Osteoblast (primary cell): ENCODE measurements around the gene ASNSD1. TPM values are rescaled to one million over a fixed set of nuclear protein-coding genes. Genes with fewer than 3 reads are reported as not detected.

Experiments used
- DNase-seq: peaks from one replicate; pipeline ENCODE4 v3.0.0; 2011; ENCODE audit warnings: low spot score, mixed read lengths; ENCODE audit not compliant: insufficient read length; ENCODE audit errors: missing footprints
- H2AFZ ChIP-seq: 2 replicates; pipeline ENCODE4 v1.6.0; 2011; ENCODE audit warnings: mild to moderate bottlenecking, low read length
- H3K27ac ChIP-seq: 2 replicates; pipeline ENCODE4 v1.5.1; 2011; ENCODE audit warnings: mild to moderate bottlenecking, low read depth, low read length, moderate library complexity
- H3K27me3 ChIP-seq: 2 replicates; pipeline ENCODE4 v1.6.0; 2012; ENCODE audit warnings: mild to moderate bottlenecking, control low read depth, inconsistent platforms, low read length, moderate library complexity; ENCODE audit not compliant: insufficient read depth
- H3K36me3 ChIP-seq: 2 replicates; pipeline ENCODE4 v1.5.1; 2011; ENCODE audit warnings: mild to moderate bottlenecking, low read length, control low read depth, moderate library complexity; ENCODE audit not compliant: insufficient read depth
- H3K4me1 ChIP-seq: 2 replicates; pipeline ENCODE4 v1.5.1; 2011; ENCODE audit warnings: mild to moderate bottlenecking, low read length, control low read depth, moderate library complexity; ENCODE audit not compliant: insufficient read depth
- H3K4me2 ChIP-seq: 2 replicates; pipeline ENCODE4 v1.6.0; 2011; ENCODE audit warnings: mild to moderate bottlenecking, low read length; ENCODE audit not compliant: insufficient read depth
- H3K4me3 ChIP-seq: fragments of 200-600 bp; sonication (generic); 3 replicates; pipeline ENCODE4 v1.5.1; 2012; ENCODE audit warnings: mild to moderate bottlenecking, low read length, inconsistent platforms; ENCODE audit not compliant: insufficient read depth
- H3K79me2 ChIP-seq: 2 replicates; pipeline ENCODE4 v1.6.0; 2012; ENCODE audit warnings: mild to moderate bottlenecking, low read length, control low read depth, inconsistent platforms; ENCODE audit not compliant: insufficient read depth
- H3K9me3 ChIP-seq: 2 replicates; pipeline ENCODE4 v1.5.1; 2011; ENCODE audit warnings: low read depth, low read length, control low read depth
- H4K20me1 ChIP-seq: 2 replicates; pipeline ENCODE4 v1.6.0; 2012; ENCODE audit warnings: mild to moderate bottlenecking, low read length, control low read depth; ENCODE audit not compliant: insufficient read depth
- total RNA-seq: library from RNA; depleted of rRNA; stranded (reverse); fragments of >200 nt; gene quantifications from 2 replicates; pipeline ENCODE4 v1.2.3, GENCODE V29; 2012
- TF ChIP-seq, protein P1 (sequence below): IDR thresholded peaks from 2 replicates; pipeline ENCODE4 v1.5.1; 2011; ENCODE audit warnings: mild to moderate bottlenecking, low read depth, low read length, moderate library complexity; ENCODE audit errors: extremely low read depth

Gene ASNSD1
- total RNA-seq, 1 donor: 81.8 TPM

DNA sequence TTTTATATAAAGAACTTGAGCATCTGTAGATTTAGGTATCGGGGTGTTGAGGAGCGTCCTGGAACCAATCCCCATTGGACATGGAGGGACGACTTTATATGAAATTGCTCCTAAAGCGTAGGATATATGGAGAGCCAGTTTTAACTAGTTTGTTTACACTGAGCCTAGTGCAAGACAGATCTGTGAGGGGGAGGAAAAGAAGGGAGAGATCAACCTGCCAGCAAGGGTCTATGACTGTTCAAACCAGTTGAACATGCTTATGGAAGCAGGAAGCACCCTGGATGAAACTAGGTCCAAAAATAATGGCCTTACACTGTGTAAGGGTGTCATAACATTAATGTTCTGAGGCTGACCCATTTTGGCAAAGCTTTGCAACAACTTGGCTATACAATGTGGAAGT, 46.7 kb upstream of the ASNSD1 start:
- Histone ChIP-seq H3K4me1 (peaks cover 16% of the 10 kb centered on the region), H4K20me1 (no peaks in the 10 kb centered on the region), H3K27me3 (no peaks in the 10 kb centered on the region), H3K36me3 (no peaks in the 10 kb centered on the region), H3K9me3 (no peaks in the 10 kb centered on the region), H3K4me2 (no peak overlapping the region), H3K4me3 (no peak overlapping the region), H3K27ac (no peak overlapping the region), H3K79me2 (no peaks in the 10 kb centered on the region), H2AFZ (peak overlapping the region; percentile 36)
- TF ChIP-seq, protein P1, sequence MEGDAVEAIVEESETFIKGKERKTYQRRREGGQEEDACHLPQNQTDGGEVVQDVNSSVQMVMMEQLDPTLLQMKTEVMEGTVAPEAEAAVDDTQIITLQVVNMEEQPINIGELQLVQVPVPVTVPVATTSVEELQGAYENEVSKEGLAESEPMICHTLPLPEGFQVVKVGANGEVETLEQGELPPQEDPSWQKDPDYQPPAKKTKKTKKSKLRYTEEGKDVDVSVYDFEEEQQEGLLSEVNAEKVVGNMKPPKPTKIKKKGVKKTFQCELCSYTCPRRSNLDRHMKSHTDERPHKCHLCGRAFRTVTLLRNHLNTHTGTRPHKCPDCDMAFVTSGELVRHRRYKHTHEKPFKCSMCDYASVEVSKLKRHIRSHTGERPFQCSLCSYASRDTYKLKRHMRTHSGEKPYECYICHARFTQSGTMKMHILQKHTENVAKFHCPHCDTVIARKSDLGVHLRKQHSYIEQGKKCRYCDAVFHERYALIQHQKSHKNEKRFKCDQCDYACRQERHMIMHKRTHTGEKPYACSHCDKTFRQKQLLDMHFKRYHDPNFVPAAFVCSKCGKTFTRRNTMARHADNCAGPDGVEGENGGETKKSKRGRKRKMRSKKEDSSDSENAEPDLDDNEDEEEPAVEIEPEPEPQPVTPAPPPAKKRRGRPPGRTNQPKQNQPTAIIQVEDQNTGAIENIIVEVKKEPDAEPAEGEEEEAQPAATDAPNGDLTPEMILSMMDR: no peak
- DNase-seq: no peak

DNA sequence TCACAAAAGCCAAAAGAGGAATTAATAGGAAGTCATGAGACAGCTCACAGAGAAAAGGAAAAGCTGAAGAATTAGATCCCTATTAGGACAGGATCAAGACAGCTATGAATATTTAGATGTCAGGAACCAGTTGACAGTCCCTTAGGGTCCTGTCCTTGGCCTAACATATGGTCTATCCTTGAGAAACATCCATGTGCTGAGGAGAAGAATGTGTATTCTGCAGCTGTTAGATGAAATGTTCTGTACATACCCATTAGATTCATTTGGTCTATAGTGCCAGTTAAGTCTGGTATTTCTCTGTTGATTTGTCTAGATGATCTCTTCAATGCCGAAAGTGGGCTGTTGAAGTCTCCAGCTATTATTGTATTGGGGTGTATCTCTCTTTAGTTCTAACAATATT, 43.1 kb upstream of the ASNSD1 start:
- no peaks in the 10 kb centered on the region for H3K9me3 ChIP-seq
- H4K20me1 ChIP-seq: no peaks in the 10 kb centered on the region
- no peak for DNase-seq
- TF ChIP-seq, protein P1: no peak
- H3K27me3 ChIP-seq: no peaks in the 10 kb centered on the region
- H3K4me2 ChIP-seq: no peak overlapping the region
- H3K4me3 ChIP-seq: no peak overlapping the region
- H3K79me2 ChIP-seq: no peaks in the 10 kb centered on the region
- no peaks in the 10 kb centered on the region for H3K36me3 ChIP-seq
- H2AFZ ChIP-seq: peak overlapping the region; percentile 27
- H3K4me1 ChIP-seq: peaks cover 7% of the 10 kb centered on the region
- H3K27ac ChIP-seq: no peak overlapping the region

DNA sequence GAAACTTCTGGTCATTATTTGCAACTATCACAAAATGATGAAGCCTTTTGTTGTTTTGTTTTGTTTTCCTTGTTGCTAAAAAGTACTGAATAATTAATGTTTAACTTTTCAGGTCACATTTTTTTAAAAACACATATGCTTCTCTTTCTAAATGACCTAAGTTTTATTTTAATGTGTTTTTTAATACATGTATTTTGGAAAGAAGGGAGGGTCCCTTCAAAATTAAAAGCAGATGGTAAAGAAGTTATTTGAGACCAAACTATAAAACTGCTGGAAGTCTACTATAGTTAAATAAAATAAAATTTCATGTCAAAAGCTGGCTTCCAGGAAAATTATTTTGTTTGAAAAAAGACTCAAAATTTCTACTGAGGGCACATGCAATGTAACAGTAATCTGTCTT, 39.5 kb upstream of the ASNSD1 start:
- TF ChIP-seq, protein P1: no peak
- no peak overlapping the region for H3K27ac ChIP-seq
- H3K4me2 ChIP-seq: no peak overlapping the region
- H3K79me2 ChIP-seq: no peaks in the 10 kb centered on the region
- DNase-seq: no peak
- H4K20me1 ChIP-seq: no peaks in the 10 kb centered on the region
- no peaks in the 10 kb centered on the region for H3K4me1 ChIP-seq
- no peak overlapping the region for H2AFZ ChIP-seq
- H3K4me3 ChIP-seq: no peak overlapping the region
- H3K36me3 ChIP-seq: no peaks in the 10 kb centered on the region
- no peaks in the 10 kb centered on the region for H3K27me3 ChIP-seq
- H3K9me3 ChIP-seq: no peaks in the 10 kb centered on the region

DNA sequence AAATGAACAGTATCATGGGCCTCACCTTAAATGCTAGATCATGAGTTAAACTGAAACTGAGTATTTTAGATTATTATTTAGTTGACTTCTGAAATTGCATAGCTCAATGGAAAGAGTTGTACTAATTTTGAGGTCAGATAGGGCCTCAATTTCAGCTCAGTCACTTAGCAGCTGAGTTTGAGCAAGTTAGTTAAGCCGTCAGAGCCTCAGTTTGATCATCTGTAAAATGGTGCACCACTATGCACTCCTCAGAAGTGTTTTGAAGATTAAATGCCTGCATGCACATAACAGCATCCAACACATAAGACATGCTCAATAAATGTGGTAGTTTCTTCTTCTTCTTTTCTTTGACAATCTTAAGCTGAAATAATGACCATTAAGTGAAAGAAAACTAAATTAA, 38.2 kb upstream of the ASNSD1 start:
- TF ChIP-seq, protein P1: no peak
- no peak for DNase-seq
- H3K4me3 ChIP-seq: no peak overlapping the region
- no peak overlapping the region for H3K4me2 ChIP-seq
- H3K27me3 ChIP-seq: no peaks in the 10 kb centered on the region
- no peaks in the 10 kb centered on the region for H3K36me3 ChIP-seq
- no peaks in the 10 kb centered on the region for H3K79me2 ChIP-seq
- H3K9me3 ChIP-seq: no peaks in the 10 kb centered on the region
- H3K27ac ChIP-seq: no peak overlapping the region
- no peaks in the 10 kb centered on the region for H4K20me1 ChIP-seq
- no peaks in the 10 kb centered on the region for H3K4me1 ChIP-seq
- no peak overlapping the region for H2AFZ ChIP-seq
